ENCODE measurements around the gene REXO4.

GRCh38 chr9:133457233-133457632 lies 39.4 kb upstream of the REXO4 start:
- TF ChIP-seq, protein P1, sequence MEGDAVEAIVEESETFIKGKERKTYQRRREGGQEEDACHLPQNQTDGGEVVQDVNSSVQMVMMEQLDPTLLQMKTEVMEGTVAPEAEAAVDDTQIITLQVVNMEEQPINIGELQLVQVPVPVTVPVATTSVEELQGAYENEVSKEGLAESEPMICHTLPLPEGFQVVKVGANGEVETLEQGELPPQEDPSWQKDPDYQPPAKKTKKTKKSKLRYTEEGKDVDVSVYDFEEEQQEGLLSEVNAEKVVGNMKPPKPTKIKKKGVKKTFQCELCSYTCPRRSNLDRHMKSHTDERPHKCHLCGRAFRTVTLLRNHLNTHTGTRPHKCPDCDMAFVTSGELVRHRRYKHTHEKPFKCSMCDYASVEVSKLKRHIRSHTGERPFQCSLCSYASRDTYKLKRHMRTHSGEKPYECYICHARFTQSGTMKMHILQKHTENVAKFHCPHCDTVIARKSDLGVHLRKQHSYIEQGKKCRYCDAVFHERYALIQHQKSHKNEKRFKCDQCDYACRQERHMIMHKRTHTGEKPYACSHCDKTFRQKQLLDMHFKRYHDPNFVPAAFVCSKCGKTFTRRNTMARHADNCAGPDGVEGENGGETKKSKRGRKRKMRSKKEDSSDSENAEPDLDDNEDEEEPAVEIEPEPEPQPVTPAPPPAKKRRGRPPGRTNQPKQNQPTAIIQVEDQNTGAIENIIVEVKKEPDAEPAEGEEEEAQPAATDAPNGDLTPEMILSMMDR (conservative IDR thresholded peaks at IDR 0.05; ENCODE audit: low read length) = no peak
- TF ChIP-seq EZH2phosphoT487 (IDR thresholded peaks at IDR 0.05; ENCODE audit: borderline replicate concordance, low read depth, low read length) = no peak
